Smooth muscle cell of the brain vasculature (primary cell): ENCODE measurements around the gene ESYT2.
"Not testable (repeated sequence)": the region's sequence is repeated elsewhere in the genome, so short reads cannot be mapped to it uniquely, and the experiment has no call there.

Experiments
- DNase-seq: peaks from one replicate; pipeline ENCODE4 v3.0.0-alpha.2; 2012; ENCODE audit warnings: low read depth, low spot score

Gene ESYT2

DNA sequence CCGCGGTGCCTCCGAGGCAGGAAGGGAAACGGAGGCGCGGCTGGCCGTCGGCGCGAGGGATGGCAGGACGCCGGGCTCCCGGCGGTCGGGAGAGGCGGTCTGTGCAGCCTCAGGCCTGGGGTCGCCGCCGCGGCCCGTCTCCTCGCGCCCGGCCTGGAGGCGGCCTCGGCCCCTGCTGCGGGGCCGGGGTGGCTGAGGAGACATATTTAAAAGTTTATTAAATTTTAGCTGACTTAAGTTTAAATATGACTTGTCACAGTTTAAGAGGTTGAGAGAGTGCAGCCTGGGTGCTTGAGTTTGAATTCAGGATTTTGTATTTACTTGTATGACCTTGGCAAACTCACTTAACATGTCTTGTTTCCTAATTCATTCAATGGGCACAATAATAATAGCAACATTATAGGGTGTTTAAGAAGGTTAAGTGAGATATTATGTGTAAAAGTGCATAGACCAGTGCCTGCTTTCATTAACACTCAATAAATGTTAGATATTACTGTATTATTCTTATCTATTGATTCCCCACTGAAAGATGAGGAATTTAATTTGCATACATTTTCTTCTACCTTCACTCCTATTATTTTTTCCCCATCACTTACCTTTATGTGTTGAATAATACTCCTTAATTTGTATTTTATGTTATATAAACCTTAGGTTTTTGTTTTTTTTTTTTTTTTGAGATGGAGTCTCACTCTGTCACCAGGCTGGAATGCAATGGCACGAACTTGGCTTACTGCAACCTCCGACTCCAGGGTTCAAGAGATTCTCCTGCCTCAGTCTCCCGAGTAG lies 27.8 kb upstream of the ESYT2 start:
- no peak for DNase-seq

DNA sequence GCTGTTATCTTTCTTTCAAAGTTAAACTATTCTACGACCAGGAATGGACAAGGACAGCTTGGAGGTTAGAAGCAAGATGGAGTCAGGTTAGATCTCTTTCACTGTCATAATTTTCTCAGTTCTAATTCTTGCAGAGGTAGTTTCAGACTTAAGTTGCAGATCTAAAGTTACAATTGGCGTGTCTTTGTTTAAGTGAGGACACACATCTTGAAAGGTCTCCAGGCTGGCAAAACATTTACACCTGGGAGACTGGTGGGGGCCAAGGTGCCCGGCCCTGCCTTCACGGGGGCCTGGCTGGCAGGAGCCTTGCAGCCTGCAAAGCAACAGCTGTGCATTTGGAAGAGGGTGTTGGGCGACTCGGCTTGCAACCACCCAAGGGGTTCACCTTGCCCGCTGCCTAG lies 25.4 kb upstream of the ESYT2 start:
- DNase-seq, result no peak

DNA sequence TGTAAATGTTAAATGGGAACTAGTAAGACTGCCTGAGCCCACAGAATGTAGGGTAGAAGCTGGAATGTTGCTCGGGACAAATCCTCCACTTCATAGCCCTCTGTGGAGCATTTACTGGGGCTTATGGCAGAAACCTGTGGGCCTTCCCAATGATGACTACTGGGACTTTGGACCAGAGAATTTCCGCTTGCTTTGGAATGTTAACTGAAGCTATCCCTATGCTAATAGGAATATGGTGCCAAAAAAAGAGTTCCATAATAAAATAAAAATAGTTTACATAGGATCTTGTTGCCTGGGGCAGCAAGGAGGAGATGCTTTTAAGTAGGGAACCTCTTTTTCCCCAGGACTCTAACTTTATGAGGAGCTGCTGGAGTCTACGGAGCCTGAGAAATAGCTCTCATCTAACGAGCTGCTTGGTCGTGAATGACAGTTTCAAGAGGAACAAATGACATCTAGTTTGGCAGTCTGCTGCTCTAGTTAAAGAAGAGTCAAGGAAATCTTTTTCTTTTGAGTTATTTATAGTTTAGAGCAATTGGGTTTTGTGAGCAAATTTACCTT lies 21.3 kb upstream of the ESYT2 start:
- no peak for DNase-seq

DNA sequence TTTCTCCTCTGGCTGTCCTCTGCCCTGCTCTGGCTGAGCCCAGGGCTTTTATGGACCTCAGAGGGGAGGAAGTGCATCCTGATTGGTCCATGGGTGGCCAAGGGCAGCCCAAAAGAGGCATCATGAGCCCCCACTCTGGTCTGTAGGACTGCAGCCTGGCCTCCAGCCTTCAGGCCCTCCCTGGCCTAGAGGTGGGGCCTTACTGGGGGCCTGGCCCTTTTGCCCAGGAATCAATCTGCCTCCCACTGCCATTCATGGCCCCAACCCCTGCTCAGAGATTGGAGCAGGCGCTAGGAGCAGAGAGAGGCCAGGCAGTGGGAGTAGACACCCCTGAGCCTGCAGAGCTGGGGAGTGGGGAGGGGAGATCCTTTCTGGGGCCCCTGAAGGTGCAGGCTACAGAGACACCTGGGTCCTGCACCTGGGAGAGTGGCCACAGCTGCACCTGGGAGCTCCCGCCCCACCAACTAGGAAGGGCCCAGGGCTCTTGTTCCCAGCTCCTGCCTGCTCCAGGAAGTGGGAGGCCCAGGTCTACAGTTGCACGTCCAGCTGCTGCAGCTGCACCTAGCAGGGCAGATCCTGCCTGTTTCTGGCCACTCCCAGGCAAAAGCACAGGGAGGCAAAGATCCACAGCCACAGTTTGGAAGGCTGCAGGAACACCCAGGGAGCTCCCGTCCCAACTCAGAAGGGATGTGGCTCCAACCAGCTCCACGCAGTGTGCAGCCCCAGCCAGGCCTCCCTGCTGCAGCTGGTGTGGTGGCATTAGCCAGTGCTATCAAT lies 20.6 kb upstream of the ESYT2 start:
- no peak for DNase-seq

DNA sequence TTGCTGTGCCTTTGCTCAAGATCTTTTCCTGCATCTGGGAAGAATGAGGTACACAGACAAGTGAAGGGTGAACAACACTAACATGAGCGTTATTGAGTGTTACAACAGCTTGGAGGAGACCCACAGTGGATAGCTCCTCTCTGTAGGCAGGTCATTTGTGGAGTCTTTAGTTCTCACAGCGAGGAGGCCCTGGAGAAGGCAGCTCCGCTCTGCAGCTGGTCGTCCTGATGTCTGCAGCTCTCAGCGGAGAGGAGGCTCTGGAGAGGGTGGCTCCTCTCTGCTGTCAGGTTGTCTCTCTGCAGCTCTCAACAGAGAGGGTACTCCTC lies 20.1 kb upstream of the ESYT2 start:
- no peak for DNase-seq

DNA sequence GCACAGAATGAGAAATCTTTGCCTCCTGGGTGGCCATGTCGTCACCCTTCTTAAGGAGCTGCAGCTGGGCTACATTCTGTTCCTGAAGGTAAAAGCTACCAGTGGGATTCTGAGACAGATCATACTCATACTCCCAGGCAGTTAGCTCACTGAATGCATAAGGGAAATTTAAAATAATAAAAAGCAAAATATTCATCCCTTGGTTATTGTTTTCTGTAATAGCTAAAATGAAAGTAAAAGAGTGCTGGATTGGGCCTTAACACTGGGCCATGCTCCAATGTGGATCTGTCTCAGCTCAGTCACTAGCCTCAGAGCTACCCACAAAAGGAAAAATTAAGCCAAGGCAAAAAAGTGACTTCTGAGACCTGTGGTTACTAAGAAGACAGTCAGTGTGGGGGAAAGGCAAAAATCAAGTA lies 18.1 kb upstream of the ESYT2 start:
- DNase-seq, result no peak

DNA sequence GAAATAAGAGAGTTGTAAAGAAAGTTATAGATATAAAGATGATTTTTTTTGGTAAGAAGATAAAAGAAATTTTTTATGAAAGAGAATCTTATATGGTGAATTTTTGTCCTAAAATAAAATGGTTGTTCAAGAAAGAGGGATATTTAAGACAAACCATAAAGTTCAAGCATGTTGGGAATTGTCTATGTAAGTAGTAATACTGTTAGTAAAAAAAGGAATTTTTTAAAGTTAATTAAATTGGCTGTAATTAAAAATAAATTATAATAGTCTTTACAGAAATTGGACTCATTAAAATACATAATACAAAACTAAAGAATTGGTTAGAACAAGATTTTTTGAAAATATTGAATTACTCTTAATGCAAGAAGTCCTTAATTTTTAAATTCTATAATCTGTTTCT lies 17.0 kb upstream of the ESYT2 start:
- DNase-seq, result no peak

DNA sequence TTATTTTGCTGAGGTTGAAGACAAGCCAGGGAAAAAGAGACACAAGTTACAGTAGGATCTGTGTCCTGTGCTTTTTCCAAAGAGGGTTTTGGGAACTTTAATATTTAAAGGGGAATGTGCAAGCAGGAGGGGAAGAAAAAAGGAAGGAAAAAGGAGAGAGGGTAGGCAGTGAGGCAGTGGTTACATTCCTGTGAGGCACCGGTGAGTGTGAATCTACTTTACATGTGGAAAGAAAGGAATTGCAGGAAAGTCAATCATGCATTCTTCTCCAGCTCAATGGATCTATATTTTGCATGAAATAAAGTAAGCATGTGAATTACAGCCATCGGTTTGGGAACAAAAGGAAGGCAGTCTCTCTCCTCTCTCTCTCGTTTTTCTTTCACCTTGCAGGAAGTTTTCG lies 14.5 kb upstream of the ESYT2 start:
- no peak for DNase-seq

DNA sequence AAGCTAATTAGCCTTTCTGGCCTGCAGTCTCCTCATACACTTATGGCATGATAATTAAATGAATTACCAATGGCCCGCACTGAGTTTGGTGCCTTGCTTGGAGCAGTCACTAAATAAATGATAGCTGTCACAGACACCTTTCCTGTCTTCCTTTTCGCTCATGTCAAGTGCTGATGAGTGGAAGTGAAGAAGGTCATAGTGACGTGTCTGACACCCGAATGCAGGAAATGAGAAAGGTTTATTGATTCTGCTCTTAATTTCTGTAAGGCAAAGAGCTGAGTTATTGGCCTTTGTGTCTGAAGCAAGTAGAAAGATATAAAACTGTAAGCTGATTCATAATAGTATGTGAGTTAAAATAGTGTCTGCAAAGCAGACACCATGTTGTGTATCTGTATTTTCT lies 13.2 kb upstream of the ESYT2 start:
- no peak for DNase-seq

DNA sequence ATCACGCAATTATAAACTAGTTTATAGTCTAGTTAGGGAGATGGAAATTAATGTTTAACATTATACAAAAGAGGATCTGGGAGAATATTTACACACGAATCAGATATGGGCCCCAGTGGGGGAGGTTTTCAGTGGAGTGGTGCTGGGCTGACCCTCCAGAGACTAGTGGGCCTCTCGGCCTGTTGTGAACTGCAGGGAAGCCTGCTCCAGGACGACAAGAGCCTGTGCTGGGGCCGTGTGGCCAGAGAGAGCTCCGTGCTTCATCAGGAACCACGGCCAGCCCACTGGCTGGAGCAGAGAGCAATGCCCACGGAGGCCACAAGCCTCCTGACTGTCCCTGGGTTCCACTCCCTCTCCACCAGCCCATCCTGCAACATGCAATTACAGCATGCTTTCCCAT lies 11.3 kb upstream of the ESYT2 start:
- DNase-seq, result no peak

DNA sequence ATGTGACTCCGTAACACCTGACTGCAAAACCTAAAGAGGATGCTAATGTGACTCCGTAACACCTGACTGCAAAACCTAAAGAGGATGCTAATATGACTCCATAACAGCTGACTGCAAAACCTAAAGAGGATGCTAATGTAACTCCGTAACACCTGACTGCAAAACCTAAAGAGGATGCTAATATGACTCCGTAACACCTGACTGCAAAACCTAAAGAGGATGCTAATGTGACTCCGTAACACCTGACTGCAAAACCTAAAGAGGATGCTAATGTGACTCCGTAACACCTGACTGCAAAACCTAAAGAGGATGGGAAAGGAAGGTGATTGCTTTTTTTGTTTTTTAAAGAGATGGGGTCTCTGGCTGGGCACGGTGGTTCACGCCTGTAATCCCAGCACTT lies 9.9 kb upstream of the ESYT2 start:
- not testable (repeated sequence) for DNase-seq

DNA sequence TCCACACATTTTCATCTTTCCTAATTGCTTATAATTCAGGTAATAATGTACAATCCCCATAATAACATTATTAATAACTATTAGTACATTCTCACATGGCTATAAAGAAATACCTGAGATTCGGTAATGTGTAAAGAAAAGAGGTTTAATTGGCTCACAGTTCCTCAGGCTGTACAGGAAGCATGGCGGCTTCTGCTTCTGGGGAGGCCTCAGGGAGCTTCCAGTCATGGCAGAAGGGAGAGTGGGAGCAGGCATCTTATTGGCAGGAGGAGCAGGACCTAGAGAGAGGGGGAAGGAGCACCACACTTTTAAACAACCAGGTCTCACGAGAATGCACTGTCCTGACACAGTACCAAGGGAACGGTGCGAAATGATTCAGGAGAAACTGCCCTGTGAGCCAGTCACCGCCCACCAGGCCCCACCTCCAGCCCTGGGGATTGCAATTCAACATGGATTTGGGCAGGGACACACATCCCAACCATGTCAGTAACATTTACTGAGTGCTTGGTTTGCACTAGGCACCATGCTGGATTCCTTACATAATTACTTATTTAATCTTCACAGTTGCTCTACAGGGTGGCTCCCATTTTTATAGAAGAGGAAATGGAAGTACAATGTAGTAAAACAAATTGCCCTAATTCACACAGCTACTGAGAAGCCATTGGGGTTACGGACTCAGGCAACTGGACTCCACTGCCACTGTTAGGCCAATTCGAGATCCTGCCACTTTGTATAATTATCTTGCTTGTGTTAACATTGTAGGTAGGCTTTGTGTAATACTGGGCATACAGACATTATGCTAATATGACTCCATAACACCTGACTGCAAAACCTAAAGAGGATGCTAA lies 8.7 kb upstream of the ESYT2 start:
- no peak for DNase-seq

DNA sequence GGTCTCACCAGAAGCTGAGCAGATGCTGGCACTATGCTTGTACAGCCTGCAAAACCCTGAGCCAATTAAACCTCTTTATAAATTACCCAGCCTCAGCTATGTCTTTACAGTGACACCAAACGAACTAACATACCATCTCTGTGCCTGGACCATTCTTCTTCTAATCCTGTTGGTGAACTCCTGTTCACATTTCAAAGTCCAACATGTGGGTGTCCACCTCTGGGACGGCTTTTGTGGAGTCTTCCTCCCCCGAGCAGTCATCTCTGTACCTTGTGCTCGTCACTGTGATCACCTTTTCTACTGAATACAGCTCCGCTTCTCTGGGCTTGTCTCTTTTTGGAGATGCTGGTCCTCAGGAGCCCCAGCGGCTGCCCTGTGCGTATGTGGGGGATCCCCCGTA lies 7.4 kb upstream of the ESYT2 start:
- no peak for DNase-seq

DNA sequence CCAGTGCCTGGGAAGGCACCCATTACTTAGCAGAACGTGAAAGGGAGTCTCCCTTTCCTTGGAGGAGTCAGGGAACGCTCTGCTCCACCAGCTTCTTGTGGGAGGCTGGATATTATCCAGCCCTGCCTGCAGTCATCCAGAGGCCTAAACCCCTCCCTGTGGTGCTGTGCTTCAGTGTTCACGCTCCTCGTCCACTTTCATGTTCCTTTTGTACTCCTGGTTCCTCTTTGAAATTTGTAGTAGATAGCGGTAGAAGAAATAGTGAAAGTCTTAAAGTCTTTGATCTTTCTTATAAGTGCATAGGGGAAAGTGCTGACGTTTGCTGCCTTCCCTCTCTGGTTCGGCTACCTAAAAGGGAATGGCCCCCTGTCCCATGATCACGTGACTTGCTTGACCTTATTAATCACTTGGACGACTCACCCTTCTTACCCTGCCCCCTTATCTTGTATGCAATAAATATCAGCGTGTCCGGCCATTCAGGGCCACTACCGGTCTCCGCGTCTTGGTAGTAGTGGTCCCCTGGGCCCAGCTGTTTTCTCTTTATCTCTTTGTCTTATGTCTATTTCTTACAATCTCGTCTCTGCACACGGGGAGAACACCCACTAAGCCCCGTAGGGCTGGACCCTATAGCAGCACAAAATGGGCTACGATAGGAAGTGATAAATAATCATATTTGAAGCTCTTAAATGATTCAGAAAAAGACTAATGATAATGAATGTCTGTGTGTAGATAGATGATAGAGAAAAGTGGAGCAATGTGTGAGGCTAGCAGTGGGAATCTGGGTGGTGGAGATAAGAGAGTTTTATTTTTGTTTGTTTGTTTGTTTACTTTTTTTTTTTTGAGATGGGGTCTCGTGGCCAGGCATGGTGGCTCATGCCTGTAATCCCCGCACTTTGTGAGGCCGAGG lies 5.8 kb upstream of the ESYT2 start:
- DNase-seq, result no peak

DNA sequence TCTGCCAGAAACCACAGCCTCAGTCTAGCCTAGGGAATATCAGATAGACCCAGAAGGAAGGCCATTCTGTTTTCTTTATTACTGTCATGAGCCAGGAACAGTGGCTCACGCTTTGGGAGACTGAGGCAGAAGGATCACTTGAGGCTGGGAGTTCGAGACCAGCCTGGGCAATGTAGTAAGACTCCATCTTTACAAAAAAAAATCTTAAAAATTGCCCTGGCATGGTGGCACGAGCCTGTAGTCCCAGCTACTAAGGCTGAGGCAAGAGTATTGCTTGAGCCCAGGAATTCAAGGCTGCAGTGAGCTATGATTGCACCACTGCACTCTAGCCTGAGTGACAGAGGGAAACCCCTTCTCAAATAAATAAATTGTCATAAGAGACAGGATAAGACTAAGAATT lies 3.7 kb upstream of the ESYT2 start:
- DNase-seq, result no peak

DNA sequence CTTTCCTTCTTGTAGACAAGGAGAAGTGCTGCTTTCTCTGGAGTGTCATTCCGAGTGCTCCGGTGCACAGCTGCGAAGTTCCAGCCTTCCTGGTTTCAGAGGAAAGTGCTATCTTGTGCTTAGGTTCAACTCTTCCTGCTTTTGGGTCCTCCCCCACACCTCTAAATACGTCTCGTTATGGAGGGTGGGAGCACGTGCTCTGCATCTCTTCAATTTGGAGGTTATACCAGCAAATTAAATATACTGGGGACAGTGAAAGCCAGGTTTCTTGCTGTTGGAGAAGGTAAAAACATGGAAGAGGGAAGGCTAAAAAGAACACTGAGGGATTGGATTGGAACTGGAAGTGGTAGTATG lies 2.4 kb upstream of the ESYT2 start:
- DNase-seq, result no peak

DNA sequence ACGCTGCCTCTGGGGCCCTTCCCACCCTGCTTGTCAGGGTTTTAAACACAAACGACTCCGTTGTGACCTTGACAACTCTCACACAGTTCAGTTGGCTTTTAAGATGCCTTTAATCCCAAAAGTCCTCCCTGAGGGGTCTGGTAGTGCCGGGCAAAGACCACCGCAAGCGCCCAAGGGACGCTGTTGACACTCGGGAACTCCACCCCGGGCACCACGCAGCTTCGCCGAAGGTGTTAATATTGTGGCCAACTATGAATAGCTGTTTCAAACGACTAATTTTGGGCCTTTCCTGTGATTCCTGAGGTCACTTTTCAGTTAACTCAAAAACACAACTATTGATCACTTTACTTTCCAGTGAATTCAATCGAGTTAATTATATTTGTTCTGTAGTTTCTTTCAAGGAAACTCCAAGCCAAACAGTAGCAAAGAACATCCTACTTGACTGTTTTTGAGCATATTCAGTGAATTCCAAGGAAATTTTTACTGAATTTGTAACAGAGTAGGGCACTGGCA lies 958 bp upstream of the ESYT2 start:
- no peak for DNase-seq

DNA sequence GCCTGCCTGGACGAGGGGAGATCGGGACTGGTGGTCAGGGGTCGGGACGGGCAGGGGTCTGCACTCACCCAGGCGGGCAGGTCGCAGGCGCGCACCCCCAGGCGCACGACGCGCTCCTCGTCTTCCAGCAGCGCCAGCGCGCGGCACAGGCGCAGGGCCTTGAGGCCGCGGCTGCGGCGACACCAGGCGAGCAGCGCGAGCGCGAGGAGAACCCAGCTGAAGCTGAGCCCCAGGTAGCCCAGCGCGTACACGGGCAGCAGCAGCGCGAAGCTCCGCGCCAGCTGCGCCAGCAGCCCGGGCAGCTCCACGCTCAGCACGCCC lies 328 bp downstream of the ESYT2 start:
- DNase-seq, result no peak

DNA sequence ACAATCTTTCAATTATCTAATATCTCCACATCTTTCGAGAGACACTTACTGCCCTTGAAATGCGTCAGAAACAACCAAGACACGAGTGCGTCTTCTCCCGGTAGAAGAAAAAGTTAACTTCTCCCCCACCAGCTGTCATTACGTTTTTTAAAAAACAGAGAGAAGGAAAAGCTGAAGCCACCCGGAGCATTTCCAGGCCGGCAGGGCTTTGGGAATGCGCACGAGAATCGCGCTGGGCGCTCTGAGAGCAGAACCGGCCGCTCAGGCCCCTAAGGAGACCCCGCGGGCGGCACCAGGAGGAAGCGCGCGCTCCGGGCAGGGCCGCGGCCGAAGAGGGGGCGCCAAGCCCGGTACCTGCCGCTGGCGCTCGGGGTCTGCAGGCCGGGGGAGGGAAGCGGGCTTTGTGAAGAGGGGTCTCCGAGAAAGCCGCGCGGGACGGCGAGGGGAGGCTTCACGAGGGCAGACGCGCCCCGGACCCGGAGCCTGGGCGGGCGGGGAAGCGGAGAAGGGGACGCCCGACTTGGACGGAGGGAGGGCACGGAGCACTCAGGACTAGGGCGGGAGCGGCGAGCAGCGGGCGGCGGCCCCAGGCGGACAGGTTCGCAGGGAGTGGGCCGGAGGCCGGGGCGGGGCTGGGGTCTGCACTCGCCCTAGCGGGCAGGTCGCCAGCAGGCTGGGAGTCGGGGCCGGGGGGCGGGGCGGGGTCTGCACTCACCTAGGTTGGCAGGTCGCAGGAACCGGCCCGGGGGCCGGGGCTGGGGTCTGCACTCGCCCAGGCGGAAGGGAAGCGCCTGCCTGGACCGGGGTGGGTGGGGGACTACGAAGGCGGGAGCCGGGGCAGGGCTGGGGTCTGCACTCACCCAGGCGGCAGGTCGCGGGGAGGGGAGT lies 932 bp downstream of the ESYT2 start:
- DNase-seq, result no peak
